Cardiac fibroblast (primary cell): Measurements from ENCODE around the gene EIF2AK3.
A peak's percentile ranks its signal among the peaks of the same experiment; 100 is the strongest.

Source experiments
- DNase-seq, 2 donors: peaks; one replicate each; pipeline versions ENCODE4 v3.0.0 to v3.0.0-alpha.2; 2010; ENCODE audit warnings: low read depth in 2 of 2
- H3K4me3 ChIP-seq, 2 donors: replicated peaks in 1 of 2; 1 replicate in 1 of 2; 2 replicates in 1 of 2; pipeline ENCODE4 v1.5.1; 2011; ENCODE audit warnings: low read depth in 2 of 2, low read length in 2 of 2, mild to moderate bottlenecking in 2 of 2, moderate library complexity in 1 of 2
- TF ChIP-seq, protein P1 (sequence below): IDR thresholded peaks from one replicate; pipeline ENCODE4 v1.5.1; 2011; ENCODE audit warnings: low read depth, mild to moderate bottlenecking, low read length, inconsistent platforms

Gene EIF2AK3

DNA sequence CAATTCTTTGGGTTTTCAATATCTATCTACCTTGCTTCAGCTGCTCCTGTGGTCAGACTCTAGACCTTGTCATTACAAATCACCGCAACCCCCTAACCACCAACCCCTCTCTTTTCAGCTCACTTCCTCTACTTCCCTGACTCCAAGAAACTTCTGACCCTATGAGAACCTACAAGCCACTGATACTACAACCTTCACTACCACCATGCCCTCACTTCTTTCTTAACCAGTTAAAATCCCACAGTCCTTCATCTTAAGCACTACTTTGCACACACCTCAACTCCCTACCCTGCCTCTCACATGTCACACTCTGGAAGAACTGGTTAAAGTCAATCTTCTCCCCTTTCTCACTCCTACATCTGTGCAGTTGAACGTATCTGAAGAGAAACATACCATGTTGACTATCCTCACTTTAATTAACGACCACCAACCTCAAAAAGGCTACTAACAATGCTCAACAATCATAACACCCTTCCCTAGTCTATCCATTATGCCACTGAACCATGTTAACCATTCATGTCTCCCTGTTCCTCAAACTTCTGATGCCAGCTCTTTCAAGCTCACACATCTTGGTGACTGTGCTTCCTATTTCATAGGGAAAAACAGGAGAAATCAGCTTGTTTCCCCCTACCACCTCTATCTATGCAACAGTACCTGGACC is 12.6 kb downstream of the EIF2AK3 start:
- TF ChIP-seq, protein P1, sequence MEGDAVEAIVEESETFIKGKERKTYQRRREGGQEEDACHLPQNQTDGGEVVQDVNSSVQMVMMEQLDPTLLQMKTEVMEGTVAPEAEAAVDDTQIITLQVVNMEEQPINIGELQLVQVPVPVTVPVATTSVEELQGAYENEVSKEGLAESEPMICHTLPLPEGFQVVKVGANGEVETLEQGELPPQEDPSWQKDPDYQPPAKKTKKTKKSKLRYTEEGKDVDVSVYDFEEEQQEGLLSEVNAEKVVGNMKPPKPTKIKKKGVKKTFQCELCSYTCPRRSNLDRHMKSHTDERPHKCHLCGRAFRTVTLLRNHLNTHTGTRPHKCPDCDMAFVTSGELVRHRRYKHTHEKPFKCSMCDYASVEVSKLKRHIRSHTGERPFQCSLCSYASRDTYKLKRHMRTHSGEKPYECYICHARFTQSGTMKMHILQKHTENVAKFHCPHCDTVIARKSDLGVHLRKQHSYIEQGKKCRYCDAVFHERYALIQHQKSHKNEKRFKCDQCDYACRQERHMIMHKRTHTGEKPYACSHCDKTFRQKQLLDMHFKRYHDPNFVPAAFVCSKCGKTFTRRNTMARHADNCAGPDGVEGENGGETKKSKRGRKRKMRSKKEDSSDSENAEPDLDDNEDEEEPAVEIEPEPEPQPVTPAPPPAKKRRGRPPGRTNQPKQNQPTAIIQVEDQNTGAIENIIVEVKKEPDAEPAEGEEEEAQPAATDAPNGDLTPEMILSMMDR = no peak
- no peak overlapping the region for H3K4me3 ChIP-seq
- DNase-seq = no peak

DNA sequence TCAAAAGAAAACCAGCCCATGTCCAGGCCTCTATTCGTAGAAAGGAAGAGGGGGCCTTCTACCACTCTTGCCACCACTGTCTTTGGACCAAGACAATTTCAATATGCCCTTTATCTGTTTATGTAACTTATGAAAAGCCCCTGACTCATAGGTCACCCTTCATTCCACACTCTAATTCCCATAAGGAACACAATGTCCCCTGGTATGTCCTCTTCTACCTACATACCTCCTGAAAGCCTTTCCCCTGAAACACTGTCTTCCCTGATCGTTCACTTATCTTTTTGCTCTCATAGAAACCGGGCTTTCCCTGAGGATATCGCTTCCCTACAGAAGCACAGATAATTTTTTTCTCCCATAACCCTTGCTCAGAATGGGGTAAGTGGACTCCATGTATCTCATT is 13.3 kb downstream of the EIF2AK3 start:
- no peak overlapping the region for H3K4me3 ChIP-seq
- DNase-seq = peak in 1 of 2 donors; percentile 17
- TF ChIP-seq, protein P1 = no peak

DNA sequence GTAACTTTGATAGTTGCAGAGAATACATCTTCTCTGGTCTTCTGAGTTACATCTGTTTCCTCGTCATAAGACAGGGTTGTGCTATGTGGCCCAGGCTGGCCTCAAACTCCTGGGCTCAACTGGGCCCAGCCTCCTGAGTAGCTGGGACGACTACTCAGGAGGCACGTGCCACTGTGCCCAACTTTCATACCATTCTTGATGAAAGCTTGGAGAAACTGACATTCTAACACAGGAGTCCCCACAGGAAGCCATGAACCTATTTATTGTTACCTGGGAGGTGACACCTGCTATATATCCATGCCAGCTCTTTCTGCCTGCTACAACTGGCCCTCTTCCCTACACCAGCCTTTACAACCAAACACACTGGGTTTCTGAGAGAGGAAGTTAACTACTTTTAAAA is 19.1 kb downstream of the EIF2AK3 start:
- TF ChIP-seq, protein P1 = no peak
- DNase-seq = no peak
- H3K4me3 ChIP-seq = no peak overlapping the region

DNA sequence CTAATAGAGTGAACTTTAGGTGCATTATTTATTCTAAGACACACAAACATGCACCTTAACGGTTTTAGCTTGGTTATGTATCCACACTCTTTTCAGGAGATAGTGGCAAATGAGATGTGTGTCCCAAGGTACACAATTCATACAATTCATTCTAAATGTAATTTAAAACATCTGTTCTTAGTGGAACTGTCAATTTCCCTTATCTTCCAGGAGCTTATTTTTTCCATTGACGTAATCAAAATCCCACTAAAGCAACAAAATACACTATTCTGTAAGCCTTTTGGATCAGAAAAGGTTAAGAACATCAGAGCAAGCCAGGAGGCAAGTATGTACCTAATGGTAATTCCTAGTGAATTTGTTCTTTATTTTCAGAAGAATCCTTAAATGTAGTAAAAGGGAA is 19.8 kb downstream of the EIF2AK3 start:
- no peak overlapping the region for H3K4me3 ChIP-seq
- TF ChIP-seq, protein P1 = no peak

DNA sequence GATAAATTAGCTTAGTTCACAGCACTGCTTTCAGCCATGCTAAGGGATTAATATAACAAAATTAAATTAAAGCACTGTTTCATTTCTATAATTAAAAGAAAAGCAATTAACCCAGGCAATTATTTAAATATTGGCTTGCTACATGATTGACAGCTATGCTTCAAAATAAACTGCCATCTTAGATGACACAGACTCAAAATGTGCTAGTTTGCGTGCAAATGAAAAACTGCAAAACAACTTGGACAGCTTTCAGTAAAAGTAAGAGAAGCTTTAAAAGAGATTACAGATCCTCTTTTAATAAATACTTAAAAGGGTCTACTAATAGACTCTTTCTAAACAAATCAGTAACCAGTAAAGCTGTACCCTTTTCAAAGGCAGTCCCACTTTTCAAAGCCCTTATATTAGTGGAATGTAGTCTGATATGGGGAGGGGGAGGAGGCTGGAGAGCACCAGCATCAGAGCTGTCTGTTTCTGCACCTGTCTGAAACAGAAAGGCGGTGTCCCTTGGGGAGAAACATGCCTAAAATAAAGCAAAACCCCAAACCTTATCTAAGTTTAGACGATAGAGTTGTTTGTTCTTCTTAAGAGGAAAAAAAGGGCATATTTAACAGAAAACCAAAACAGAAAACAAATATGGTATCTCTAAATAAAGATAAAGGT is 20.8 kb downstream of the EIF2AK3 start:
- TF ChIP-seq, protein P1 = no peak

More for the DNA sequence above, 19.8 kb downstream of the EIF2AK3 start:
- no peak for DNase-seq

DNA sequence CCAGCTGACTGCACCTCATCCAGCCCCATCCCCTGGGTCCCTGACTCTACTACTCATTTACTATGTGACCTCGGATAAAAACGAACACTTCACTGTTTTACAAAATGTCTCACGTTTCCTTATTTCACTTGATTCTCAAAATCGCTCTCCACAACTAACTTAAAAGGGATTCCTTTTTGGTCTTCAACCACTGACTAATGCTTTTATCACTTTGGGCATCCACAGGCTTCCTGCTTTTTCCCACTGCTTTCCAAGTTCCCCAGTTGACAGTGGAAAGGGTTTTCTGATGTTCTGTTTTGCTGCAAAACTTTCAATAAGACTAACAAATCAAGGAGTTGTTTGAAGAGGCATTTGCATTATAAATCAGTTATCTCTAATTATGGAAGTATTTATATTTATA is 24.1 kb downstream of the EIF2AK3 start:
- DNase-seq = peak; percentile 40 to 64
- TF ChIP-seq, protein P1 = no peak
- H3K4me3 ChIP-seq = no peak overlapping the region

More for the DNA sequence above, 20.8 kb downstream of the EIF2AK3 start:
- H3K4me3 ChIP-seq = no peak overlapping the region
- DNase-seq = no peak
